DMS114 treated with DMSO at 0.1 percent for 48 hours (cell line): ENCODE results near the gene CDH22.
A peak's percentile ranks its signal among the peaks of the same experiment; 100 is the strongest.

Experiments
- DNase-seq: peaks from one replicate; lab custom pipeline; 2025; ENCODE audit not compliant: unreplicated experiment; lab: John Stamatoyannopoulos, UW

The CDH22 gene

DNA sequence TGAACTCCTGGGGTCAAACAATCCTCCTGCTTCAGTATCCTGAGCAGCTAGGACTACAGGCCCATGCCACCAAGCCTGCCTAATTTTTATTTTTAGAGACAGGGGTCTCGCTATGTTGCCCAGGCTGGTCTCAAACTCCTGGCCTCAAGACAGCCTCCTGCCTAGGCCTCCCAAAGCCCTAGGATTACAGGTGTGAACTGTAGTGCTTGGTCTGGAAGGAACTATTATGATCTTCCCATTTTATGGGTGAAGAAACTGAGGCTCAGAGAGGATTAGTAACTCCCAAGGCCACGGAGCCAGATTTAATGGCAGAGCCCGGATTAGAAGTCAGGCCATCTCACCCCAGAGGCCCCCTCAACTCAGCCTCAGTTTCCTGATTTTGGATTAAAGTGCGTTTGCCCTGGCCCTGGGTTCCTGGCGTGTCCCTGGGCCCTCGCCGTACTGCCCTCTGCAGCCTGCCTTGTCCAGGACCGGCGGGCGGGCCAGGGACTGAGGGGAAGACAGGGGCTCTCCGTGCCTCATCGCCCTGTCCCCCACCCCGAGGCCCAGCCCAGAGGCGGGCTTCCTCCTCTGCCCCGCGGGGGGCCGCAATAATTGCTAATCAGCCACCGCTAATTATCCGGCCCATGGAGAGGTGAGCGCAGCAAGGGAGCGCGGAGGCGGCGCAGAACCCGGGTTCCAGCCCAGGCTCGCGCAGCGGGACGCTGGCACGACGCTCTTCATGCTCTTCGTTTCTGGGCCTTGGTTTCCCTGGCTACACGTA lies 155.3 kb downstream of the CDH22 start:
- DNase-seq, result no peak

DNA sequence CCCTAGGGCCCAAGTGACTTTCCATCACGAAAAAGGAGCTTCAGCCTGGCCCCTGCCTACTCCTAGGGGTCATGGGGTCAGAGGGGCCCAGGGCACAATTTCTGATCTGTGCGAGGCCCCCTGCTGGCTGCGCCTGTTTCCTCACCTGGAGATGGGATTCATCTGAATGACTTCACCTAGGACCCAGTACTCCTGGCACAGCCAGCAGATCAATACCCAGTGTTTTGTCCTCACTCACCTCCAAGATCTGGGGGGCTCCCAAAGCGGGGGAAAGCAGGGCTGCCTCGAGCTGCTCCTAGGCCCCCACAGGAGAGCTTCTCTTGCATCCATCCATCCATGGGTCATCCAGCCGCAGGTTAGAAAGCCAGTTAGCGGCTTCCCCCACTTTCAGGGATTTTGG lies 156.4 kb downstream of the CDH22 start:
- no peak for DNase-seq

DNA sequence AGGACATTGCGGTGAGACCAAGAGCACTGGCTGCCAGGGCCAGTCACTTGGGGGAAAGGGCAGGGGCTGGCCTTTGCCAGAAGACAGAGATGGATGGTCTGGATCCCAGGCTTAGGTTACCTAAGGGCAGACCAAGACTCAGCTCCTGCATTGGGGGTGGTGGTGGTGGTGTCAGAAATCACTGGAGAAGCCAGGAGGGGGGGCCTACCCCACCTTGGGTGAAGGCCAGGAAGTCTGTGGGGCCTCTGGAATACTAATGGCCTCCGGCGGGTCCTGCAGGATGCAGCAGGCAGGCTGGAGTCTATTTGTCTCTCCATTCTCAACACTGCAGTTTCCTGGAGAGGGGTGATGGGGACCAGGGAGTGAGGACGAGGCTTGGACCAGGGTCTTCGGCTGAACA lies 157.4 kb downstream of the CDH22 start:
- DNase-seq, result no peak

DNA sequence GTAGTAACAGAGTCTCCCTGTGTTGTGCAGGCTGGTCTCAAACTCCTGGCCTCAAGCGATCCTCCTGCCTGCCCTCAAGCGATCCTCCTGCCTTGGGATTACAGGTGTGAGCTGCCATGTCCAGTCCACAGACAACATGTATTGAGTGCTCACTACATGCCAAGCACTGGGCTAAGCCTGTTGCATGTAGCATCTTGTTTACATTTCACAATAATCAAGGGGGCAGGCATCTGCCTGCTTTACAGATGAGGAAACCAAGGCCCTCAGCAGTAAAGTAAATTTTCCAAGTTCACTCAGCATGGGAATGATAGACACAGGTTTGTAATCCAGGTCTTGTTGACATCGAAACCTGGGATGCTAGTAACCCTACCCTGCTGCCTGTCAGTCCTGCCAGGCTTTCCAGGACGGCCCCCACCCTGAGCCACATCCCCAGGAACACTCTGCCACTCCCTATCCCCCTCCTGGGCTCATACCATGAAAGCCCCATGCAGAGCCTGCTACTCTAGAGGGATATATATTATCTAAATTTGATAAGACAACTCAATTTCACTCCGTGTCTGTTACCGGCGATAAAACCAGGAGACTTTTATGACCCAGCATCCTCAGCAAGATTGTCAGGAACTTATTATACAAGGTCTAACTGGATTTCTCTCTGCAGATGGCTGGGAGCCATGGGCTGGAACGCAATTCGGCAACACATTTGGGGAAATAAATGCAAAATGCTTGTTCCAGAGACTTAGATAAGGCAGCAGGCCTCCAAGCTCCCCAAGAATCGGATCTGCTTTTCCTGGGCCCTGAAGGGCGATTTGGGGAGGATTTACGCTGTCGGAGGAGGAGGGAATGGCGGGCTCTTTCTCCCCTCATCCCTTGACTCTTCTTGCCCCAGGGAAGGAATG lies 159.7 kb downstream of the CDH22 start:
- DNase-seq, result no peak

DNA sequence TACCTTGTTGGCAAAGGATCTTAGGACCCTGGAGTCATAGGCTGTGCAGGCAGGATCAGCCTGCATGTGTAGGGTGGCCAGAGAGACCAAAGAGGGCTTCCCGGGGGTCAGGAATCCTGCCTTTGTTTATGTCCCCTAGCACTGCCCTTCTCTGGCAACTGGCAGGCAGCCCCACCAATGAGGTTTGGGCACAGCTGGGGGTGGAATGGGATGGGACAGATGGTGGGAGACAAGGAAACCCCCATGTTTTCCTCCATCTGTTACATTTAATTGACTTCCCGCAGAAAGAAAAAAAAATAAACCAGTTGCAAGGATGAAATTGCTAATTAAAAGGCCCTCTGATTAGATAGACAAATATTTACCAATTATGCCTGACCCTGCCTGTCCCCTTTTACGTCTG lies 162.6 kb downstream of the CDH22 start:
- DNase-seq, result no peak

DNA sequence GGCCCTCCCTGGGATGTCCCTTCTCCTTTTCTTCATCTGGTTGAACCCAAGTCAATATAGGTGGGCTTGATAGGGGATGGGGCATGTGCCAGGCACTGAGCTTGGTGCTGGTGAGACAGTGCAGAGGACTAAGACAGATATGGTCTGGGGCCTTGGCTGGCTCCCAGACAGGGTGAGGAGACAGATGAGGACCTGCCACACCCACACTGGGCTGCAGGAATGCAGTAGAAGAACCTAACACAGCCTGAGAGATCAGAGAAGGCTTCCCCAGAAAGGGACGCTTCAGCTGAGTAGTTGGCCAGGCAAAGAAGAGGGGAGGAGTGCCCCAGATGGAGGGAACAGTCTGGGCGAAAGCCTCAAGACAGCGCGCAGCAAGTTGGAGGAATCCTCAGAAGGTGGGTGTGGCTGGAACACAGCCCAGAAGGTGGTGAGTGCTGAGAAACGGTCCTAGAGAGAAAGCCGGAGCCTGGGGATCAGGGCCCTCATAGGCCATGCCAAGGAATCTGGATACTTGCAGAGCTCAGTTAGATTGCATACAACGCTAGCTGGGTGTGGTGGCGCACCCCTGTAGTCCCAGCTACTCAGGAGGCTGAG lies 163.8 kb downstream of the CDH22 start:
- DNase-seq, result no peak

DNA sequence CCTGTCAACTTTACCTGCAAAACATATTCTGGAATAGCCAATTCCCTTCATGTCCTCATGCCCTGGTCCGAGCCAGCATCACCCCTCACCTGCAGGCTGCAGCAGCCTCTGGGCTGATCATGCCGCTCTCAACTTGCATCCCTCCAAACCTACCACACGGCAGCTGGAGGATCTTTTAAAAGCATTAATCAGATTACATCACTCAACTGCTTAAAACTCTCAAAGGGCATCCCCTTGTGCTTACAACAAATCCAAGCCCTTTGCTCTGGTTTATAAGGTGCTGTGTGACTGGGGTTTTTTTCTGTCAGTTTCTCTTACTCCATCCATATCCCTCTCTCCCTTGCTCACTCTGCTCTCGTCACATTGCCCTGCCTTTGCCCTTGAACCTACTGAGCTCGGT lies 166.2 kb downstream of the CDH22 start:
- no peak for DNase-seq

DNA sequence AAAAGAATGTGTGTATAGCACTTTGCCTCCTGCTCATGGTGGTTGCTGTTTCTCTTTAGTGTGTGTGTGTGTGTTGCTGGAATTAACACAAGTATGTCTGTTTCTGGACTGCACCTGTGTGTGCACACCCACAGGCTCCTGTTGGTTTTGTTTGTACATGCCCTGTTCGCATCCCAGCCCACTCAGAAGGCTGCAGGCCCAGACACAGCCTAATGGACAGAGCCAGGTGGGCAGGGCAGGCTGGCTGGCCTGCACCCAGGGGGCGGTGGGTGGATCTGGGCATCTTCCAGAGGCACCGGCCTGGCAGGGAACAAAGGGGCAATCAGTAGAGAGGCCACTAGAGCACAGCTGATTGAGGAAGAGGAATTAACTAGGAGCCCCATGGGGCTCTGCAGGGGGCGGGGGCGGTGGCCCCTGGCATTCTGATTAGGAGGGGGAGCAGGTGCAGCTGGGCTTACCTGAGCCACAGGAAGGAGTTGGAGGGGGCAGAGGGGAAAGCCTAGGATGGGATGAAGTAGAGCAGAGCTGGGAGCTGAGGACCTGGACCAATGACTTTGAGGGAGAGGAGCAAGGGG lies 168.3 kb downstream of the CDH22 start:
- no peak for DNase-seq

DNA sequence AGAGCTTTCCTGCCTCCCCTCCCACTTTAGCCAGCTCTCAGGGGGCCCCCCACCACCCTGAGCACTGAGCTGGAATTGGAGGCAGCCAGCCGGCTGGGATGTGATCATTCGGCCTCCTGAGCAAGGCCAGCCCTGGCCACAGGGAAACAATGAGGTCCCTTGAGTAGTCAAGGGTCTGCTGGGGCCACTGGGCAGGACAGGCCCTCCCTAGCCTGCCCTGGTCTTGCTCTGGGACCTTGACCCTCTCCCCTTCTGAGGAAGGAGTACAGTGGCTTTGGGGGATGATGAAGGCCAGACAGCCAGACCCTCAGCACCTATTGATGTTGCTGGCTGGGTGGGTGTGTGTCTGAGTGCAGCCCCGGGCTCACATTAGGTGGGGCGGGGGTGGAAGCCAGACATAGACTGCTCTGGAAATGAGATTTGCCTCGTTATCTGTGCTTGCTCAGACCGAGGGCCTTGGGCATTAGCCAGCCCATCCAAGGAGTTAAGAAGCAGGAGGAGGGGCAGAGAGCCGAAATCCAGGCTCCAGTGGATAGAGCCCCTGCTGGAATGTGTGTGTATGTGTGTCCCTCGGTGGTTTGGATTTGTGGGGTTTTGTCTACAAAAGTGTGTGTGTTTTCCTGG lies 168.9 kb downstream of the CDH22 start:
- DNase-seq, result no peak

DNA sequence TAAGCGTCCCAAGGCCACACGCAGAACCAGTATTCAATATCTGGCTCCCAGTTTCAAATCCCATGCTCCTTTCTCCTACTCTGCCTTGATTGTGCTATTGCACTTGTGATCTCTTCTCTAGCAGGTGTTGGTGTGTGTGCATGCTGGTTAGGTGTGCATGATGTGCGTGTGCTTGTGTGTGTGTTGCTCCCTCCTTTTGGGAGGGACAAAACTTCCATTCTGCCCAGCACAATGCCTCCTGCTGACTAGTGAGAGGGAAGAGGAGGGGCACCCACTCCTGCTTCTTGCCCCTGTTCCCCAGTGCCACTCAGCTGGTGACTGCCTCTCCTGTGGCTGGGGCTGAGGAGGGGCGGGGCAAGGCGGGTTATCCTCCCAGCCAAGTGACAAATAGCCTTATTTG lies 170.5 kb downstream of the CDH22 start:
- DNase-seq, result no peak

DNA sequence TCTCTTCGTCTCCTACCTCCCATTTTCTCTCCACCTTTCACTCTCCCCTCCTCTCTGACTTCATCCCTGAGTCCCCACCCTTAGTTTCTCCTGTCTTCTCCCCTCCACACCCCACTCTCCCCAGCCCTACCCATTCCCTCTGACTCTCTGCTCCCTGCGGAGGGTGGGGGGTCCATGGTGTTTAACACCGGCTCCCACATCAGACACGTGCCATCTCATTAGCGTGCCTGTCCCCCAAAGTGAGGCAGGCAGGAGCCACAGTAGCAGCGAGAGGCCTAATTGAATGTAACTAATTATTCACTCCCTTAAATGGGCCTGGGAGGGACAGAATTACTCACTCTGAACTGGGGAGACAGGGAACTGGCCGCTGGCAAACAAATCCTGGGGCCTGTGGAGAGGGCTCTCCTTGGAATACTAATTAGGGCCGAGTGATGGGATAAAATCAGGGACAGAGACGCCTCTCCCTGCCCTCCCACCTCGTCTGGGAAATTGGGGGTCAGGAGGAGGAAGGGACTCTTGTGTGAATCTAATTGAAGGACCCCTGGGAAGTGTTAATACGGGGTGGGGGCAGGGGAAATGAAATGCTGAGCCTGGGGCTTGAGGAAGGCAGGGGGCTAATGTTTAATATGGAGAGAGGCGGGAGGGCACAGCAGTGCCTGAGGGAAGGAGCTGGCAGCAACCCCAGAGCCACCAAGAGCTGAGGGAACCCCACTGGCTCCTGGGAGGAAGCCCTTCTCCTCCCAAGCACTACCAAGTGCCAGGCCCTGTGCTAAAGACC lies 172.3 kb downstream of the CDH22 start:
- DNase-seq, result no peak

DNA sequence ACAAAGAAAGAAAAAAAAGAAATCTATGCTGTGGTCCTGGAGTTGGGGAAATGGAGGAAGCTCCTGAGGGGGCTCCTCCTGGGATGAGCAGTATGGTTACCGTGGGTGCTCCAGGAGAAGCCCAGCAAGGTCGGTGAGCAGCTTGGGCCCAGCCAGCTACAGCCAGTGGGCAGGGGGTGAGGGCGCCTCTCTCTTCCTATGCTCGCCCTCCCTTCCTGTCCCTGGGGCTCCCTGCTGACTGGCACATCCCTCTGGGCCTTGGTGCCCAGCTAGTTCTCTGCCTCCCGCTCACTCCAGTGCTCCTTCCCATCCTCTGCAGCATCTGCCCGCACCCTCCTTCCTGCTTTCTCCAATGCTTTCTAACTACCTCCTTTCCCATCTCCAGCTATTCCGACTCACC lies 173.6 kb downstream of the CDH22 start:
- DNase-seq, result no peak

DNA sequence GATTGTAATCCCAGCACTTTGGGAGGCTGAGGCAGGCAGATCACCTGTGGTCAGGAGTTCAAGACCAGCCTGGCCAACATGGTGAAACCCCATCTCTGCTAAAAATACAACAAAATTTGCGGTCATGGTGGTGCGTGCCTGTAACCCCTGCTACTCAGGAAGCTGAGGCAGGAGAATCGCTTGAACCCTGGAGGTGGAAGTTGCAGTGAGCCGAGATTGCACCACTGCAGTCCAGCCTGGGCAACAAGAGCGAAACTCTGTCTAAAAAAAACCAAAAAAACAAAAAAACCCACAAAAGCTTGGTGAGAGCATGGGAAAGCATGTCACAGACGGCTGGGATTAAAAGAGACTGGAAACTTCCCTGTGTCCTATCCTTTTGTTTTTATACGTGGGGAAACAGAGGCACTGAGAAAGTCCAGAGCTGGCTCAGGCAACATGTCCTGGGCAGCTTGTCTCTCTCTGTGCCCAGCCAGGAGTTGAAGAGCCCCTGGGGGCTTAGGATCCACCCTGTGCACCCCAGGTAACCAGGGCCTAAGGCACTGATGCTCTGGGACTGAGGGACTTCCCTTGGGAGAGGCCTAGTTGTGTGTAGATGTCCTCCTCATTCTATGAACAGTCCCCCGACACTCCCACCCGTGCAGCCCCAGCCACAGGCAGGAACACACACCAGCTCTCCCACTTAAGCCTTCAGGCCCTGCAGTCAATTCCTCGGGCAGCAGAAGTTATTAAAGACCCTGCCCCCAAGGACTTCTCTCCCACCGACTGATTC lies 174.2 kb downstream of the CDH22 start:
- no peak for DNase-seq

DNA sequence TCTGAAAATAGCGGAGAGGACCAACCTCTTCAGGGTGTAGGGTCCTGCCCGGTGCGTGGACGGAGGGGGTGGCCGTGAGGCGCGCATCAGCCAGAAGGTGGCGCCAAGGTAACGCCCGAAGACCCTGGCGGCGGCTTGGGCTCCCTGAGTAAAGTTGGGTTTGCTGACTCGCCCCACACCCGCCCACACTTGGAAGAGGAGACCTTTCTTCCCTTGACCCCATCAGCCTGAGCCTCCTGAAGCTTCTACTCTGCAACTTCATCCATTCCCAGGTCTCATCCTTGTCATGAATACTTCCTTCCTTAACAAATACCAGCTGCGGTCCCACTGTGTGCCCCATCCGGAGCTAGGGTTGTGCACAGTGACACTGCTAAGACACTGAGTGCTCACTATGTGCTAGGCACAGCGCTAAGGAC lies 175.6 kb downstream of the CDH22 start:
- peak; percentile 27 for DNase-seq

DNA sequence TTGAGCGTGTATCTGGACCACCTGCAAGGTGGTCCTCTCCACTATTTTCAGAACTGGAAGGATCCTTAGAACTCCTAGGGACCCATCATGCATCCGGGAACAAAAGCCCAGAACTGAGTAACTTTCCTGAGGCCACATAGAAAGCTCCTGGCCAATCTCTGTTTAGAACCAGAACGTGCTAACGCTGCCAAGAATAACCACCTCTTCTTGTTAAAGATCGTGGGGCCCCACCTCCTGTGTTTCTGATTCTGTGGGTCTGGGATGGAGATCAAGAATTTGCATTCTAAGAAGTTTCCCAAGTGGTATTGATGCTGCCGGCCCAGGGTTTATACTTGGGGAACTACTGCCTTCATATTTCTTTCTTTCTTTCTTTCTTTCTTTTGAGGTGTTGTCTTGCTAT lies 176.9 kb downstream of the CDH22 start:
- no peak for DNase-seq

DNA sequence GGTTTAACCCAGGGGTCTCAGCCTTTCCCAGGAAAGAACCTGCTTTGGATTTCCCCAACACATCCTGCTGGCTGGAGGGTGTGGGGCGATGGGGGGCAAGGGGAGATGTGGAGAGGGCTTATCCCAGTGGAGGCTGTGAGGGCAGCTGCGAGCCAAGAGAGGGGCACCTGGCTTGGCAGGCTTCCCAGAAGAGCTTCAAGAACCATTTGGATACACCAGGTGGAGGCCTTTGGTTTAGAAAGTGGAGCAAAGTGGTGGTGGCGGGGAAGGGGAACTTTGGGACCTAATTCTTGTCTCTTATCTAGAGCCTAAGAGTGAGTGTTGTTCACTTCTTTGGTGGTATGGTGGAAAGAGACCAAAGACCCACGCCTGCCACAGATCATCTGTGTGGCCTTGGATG lies 177.8 kb downstream of the CDH22 start:
- DNase-seq, result no peak

DNA sequence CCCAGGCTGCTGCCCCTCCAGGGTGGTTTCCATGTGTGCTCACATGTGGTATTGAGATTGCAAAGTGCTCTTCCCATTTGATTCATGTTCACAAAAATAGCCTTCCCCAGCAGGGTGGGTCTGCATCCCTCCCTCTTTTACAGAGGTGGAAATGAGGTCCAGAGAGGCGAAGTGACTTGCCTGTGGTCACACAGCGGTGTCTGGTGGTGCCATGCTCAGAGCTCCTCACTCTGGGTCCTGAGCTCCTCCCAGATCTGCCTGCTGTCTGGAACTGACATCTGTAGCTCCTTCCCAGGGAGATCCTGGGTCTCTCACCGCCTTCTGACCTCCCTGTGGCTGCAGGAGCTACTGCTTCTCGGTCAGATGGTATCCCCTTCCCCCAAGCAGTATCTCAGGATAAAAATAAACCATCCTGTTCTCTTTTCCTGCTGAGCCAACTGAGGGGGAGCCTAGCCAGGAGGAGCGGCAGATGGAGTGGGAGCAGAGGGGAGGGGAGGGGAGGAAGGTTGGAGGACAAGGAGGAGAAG lies 178.3 kb downstream of the CDH22 start:
- no peak for DNase-seq

DNA sequence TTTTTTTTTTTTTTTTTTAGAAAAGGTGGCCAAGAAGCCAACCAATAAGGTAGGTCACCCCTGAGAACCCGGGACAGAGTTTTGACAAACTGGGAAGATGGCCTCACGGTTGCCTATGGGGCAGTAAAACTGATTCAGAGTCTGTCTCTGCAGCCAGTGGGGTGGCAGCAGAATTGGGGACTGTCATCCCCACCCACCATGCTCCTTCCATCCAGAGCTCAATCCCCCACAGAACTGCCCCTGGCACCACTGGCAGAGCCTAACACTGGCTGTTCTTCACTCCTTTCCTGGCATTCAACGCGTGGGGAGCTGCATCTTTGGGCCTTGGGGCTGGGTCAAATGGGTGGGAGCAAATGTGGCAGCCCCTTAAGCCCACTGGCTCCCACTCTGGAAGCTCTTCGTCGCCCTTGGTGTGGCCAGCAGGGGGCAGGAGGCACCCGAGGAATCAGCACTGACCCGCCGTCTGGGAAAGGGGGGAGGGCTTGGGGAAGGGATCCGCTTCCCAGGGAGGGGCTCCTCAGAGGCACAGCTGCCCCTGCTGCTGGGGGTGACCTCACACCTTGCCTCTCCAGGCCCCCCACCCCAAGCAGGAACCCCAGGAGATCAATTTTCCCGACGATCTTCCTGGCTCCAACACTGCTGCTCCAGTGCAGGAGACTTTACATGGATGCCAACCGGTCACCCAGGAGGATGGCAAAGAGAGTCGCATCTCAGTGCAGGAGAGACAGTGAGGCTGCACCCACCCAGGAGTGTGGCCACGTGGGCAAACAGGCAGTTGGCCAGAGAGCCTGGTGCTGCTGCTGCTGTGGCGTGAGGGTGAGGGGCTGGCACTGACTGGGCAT lies 179.8 kb downstream of the CDH22 start:
- no peak for DNase-seq
